ENCODE measurements around the gene TRERF1. TPM values are rescaled to one million over a fixed set of nuclear protein-coding genes. Genes with fewer than 3 reads are reported as not detected.

TRERF1 gene
- total RNA-seq, 4 donors from 2014 or later = 6.9 to 12.1 (median 8.8) TPM

DNA sequence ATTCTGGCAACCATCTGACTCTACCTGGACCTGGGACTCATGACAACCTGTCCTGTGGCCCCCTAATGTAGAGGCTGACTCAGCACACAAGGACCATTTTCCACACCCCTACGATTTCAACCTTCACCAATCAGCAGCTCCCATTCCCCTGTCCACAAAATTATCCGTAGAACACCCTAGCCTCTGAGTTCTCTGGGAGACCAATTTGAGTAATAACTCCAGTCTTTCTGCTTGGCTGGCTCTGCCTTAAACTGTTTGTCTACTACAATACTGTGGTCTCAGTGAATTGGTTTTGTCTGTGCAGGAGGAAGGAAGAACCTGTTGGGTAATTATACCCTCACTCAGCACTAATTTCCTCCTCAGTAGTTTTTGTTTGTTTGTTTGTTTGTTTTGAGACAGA lies 134.7 kb downstream of the TRERF1 start:
- intact Hi-C loops (cut with DNase I; ENCODE audit: low total_unique reads) = no loop called here
- DNase-seq (ENCODE audit: low spot score in 2 of 2) = no peak
- H3K4me3 ChIP-seq (ENCODE audit: low read depth, poor library complexity, severe bottlenecking) = no peak overlapping the region
- 86 to 91% methylated on average over 2 of the region's 2 CpGs for WGBS, 2 donors
- TF ChIP-seq POLR2A (IDR thresholded peaks at IDR 0.05) = no peak
- TF ChIP-seq, protein P1, sequence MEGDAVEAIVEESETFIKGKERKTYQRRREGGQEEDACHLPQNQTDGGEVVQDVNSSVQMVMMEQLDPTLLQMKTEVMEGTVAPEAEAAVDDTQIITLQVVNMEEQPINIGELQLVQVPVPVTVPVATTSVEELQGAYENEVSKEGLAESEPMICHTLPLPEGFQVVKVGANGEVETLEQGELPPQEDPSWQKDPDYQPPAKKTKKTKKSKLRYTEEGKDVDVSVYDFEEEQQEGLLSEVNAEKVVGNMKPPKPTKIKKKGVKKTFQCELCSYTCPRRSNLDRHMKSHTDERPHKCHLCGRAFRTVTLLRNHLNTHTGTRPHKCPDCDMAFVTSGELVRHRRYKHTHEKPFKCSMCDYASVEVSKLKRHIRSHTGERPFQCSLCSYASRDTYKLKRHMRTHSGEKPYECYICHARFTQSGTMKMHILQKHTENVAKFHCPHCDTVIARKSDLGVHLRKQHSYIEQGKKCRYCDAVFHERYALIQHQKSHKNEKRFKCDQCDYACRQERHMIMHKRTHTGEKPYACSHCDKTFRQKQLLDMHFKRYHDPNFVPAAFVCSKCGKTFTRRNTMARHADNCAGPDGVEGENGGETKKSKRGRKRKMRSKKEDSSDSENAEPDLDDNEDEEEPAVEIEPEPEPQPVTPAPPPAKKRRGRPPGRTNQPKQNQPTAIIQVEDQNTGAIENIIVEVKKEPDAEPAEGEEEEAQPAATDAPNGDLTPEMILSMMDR (IDR thresholded peaks at IDR 0.05) = no peak

DNA sequence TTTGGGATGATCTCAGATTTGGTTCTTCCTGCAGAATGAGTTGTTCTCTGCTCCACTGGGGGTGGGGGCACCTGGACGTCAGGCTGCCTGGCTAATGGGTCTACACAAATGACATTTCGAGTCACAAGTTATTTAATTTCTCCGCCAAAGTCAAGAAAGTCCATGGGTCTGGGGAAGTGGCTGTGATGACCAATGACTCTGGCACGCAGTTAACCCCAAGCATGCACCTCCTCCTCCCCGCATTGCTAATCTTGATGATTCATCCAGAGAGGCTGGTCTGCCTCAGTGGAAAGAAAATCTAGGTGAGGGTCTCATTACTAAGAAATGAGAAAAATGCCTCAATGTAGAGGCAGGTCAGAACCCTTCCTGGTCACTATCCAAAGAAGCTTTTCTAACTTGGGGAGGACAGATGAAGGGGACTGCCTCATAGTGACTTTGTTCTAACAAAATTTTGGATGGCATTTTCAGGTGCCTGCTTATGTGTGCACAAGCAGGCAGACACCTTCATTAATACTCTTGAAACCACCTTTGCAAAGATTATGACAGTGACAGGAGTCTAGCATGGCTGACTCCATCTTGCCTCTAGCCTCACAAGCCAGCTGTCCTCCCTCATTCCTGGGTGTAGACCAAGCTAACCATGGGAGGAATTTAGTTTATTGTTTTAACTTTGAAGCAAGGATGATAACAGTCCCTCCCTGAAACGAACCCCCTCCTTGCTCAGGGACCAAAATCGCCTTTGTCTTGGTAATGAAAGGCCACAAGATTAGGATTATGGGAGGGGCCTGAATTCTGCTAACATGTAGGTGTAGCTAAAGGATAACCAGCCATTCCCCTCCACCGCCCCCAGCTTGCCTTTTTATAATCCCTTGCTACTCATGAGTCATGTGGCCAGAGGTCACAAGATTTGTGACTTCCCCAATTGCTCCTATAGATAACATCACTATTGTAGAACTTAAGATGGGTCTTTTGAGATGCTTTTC lies 135.4 kb downstream of the TRERF1 start:
- no peak overlapping the region for H3K4me3 ChIP-seq (ENCODE audit: low read depth, poor library complexity, severe bottlenecking)
- intact Hi-C loops (cut with DNase I; ENCODE audit: low total_unique reads) = no loop called here
- TF ChIP-seq POLR2A (IDR thresholded peaks at IDR 0.05) = no peak
- DNase-seq (ENCODE audit: low spot score in 2 of 2) = peak; percentile 67 to 84
- WGBS, 2 donors = 82 to 83% methylated on average over 8 of the region's 8 CpGs

DNA sequence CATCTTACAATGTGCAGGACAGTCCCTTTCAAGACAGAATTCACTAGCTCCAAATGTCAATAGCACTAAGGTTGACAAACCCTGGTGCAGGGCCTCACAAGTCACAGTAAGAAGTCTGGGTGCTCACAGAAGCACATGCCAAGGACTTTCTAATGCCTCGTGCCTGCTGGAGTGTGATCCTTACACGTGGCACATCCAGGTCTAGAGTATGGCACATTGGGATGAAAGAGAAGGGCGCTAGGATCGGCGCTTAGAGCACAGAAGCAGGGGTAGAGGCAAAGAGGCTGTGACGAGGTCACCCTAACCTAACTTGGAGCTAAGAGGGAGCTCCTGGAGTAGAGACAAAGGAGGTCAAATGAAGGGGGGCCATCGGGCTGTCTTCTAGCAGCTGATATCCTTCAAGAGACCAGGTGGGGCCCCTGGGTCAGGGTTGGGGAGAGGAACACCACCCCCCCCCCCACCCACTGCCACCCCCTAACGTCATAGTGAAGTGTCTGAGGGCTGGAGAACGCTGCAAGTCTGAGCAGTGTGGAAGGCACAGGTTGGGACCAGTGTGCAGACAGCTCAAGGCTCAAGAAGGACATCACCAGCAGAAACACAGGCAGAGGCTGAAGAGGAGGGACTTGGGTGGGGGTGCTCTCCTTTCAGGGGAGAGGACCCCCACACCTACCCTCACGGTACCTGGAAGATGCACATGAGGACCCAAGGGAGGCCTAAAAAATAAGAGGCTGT lies 136.3 kb downstream of the TRERF1 start:
- TF ChIP-seq, protein P1 (IDR thresholded peaks at IDR 0.05) = no peak
- TF ChIP-seq POLR2A (IDR thresholded peaks at IDR 0.05) = no peak
- H3K4me3 ChIP-seq (ENCODE audit: low read depth, poor library complexity, severe bottlenecking) = no peak overlapping the region
- 83 to 90% methylated on average over 10 of the region's 10 CpGs for WGBS, 2 donors
- peak in 1 of 2 donors; percentile 68 for DNase-seq (ENCODE audit: low spot score in 2 of 2)
- intact Hi-C loops (cut with DNase I; ENCODE audit: low total_unique reads) = no loop called here

DNA sequence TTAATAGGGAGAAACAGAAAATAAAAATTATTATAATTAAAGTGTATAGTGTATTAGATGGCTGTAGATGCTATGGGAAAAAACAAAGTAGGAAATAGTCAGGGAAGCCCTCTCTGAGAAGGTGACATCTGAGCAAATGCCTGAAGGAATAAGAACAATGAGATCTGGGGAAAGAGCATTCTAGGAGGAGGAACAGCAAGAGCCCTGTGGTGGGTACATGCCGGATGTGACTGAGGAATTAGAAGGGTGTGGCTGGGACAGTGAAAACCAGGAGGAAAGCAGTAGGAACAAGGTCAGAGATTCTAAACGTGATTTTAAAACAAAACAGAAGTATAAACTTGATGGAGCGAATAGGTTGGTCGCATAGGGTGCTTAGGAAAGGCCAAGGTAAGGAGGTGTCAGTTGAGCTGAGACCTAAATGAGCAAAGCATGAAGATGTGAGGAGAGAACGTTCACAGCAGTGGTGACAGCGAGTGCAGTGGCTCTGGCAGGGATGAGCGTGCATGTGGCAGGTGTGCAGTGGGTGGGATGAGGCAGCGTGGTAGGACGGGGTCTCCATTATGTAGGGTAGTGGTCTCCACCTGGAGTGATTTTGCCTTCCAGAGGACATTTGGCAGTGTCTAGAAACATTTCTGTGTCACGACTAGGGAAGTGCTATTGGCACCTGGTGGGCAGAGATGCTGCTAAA lies 137.0 kb downstream of the TRERF1 start:
- 70 to 76% methylated on average over 10 of the region's 10 CpGs for WGBS, 2 donors
- intact Hi-C loops (cut with DNase I; ENCODE audit: low total_unique reads) = no loop called here
- DNase-seq (ENCODE audit: low spot score in 2 of 2) = peak in 1 of 2 donors; percentile 63
- no peak for TF ChIP-seq POLR2A (IDR thresholded peaks at IDR 0.05)
- TF ChIP-seq, protein P1 (IDR thresholded peaks at IDR 0.05) = no peak
- H3K4me3 ChIP-seq (ENCODE audit: low read depth, poor library complexity, severe bottlenecking) = no peak overlapping the region

DNA sequence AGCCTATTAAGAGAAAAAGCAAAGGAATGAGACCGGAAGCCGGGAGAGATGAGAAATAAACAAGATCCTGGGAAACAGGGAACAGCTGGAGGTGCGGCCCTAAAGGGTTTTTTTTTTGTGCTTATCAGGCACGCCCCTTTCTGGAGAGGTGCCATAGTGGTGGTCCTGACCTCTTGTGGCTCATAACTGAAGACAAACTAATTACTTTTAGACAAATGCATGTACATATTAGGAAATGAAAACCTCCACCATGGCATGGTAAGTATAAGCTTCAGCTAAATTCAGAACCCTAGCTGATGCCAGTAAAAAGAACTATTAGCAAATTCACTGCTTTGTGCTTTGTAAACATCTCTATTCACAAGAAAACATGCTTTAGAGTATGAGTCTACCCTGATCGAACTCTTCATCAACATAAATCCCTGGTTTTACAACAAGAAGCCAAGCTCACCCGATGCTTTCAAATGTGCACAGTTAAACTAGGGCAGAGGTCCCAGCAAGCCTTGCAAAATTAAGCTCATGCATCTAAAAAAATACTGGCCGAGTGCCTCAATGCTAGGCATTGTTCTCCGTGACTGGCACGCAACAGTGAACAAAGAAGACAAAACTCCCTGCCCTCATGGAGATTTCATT lies 137.7 kb downstream of the TRERF1 start:
- no peak overlapping the region for H3K4me3 ChIP-seq (ENCODE audit: low read depth, poor library complexity, severe bottlenecking)
- TF ChIP-seq, protein P1 (IDR thresholded peaks at IDR 0.05) = no peak
- no peak for TF ChIP-seq POLR2A (IDR thresholded peaks at IDR 0.05)
- intact Hi-C loops (cut with DNase I; ENCODE audit: low total_unique reads) = no loop called here
- no peak for DNase-seq (ENCODE audit: low spot score in 2 of 2)
- WGBS, 2 donors = 58 to 63% methylated on average over 9 of the region's 9 CpGs

All from lower leg skin (tissue), 4 donors.